Measurements from ENCODE around the gene ORM1. TPM values are rescaled to one million over a fixed set of nuclear protein-coding genes. Genes with fewer than 3 reads are reported as not detected.
"Not testable (repeated sequence)": the region's sequence is repeated elsewhere in the genome, so short reads cannot be mapped to it uniquely, and the experiment has no call there.

ORM1 gene
- total RNA-seq, 2 donors from 2014 or later: not detected

DNA sequence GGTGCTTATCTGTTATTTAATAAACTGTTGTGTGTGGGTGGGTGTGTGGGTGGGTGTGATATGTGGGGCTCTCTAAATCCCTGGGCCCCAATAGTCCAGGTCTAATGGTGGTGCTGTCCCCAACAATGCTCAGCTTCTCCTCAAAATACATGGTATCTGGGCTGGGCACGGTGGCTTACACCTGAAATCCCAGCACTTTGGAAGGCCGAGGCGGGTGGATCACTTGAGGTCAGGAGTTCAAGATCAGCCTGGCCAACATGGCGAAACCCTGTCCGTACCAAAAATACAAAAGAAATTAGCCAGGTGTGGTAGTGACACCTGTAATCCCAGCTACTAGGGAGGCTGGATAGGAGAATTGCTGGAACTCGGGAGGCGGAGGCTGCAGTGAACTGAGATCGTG lies 4.5 kb upstream of the ORM1 start:
- H3K27ac Mint-ChIP-seq: no peak overlapping the region
- H3K4me3 Mint-ChIP-seq: no peak overlapping the region
- H3K27me3 Mint-ChIP-seq: peaks cover 0 to 4% of the 10 kb centered on the region in 2 donors
- H3K36me3 Mint-ChIP-seq: no peaks in the 10 kb centered on the region
- ATAC-seq (no peak), DNase-seq (ENCODE audit: low spot score) (no peak)
- no peaks in the 10 kb centered on the region for H3K4me1 Mint-ChIP-seq (ENCODE audit: low read depth in 2 of 2)
- no peaks in the 10 kb centered on the region for H3K9me3 Mint-ChIP-seq

- ATAC-seq (no peak), DNase-seq (ENCODE audit: low spot score) (no peak)
- Mint-ChIP-seq H3K36me3 (no peaks in the 10 kb centered on the region), H3K4me3 (no peak overlapping the region), H3K27me3 (peaks cover 0 to 4% of the 10 kb centered on the region in 2 donors), H3K4me1 (ENCODE audit: low read depth in 2 of 2) (no peaks in the 10 kb centered on the region), H3K27ac (peak overlapping the region in 1 of 2 donors; percentile 70), H3K9me3 (no peaks in the 10 kb centered on the region)
These were observed 3.8 kb upstream of the ORM1 start for GRCh38 chr9:114319147-114319546.

DNA sequence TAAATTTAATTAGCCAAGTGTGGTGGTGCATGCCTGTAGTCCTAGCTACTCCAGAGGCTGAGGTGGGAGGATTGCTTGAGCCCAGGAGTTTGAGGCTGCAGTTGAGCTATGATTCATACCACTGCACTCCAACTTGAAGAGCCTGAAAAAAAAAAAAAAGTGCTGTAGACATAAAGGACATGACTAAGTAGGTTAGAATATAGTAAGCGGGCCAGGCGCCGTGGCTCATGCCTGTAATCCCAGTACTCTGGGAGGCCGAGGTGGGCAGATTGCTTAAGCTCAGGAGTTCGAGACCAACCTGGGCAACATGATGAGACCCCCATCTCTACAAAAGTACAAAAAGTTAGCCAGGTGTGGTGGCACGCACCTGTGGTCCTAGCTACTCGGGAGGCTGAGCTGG lies 2.2 kb upstream of the ORM1 start:
- H3K36me3 Mint-ChIP-seq; H3K9me3 Mint-ChIP-seq; H3K27me3 Mint-ChIP-seq; H3K4me1 Mint-ChIP-seq (ENCODE audit: low read depth in 2 of 2); H3K27ac Mint-ChIP-seq; ATAC-seq; H3K4me3 Mint-ChIP-seq; DNase-seq (ENCODE audit: low spot score): not testable (repeated sequence)

GRCh38 chr9:114321759-114322158 lies 1.1 kb upstream of the ORM1 start:
- no peaks in the 10 kb centered on the region for H3K9me3 Mint-ChIP-seq
- H3K27me3 Mint-ChIP-seq: peaks cover 0 to 4% of the 10 kb centered on the region in 2 donors
- no peaks in the 10 kb centered on the region for H3K4me1 Mint-ChIP-seq (ENCODE audit: low read depth in 2 of 2)
- H3K4me3 Mint-ChIP-seq: no peak overlapping the region
- H3K27ac Mint-ChIP-seq: no peak overlapping the region
- no peaks in the 10 kb centered on the region for H3K36me3 Mint-ChIP-seq
- no peak for DNase-seq (ENCODE audit: low spot score)
- ATAC-seq: peak in 1 of 2 donors; percentile 29

- not testable (repeated sequence) for H3K36me3 Mint-ChIP-seq; DNase-seq (ENCODE audit: low spot score); H3K27me3 Mint-ChIP-seq; H3K4me3 Mint-ChIP-seq; ATAC-seq; H3K9me3 Mint-ChIP-seq; H3K4me1 Mint-ChIP-seq (ENCODE audit: low read depth in 2 of 2); H3K27ac Mint-ChIP-seq
These were observed 609 bp upstream of the ORM1 start for GRCh38 chr9:114322160-114322818.

GRCh38 chr9:114323849-114324248 lies 951 bp downstream of the ORM1 start:
- not testable (repeated sequence) for ATAC-seq; H3K27me3 Mint-ChIP-seq; H3K4me3 Mint-ChIP-seq; H3K36me3 Mint-ChIP-seq; H3K27ac Mint-ChIP-seq; H3K4me1 Mint-ChIP-seq (ENCODE audit: low read depth in 2 of 2); H3K9me3 Mint-ChIP-seq; DNase-seq (ENCODE audit: low spot score)

DNA sequence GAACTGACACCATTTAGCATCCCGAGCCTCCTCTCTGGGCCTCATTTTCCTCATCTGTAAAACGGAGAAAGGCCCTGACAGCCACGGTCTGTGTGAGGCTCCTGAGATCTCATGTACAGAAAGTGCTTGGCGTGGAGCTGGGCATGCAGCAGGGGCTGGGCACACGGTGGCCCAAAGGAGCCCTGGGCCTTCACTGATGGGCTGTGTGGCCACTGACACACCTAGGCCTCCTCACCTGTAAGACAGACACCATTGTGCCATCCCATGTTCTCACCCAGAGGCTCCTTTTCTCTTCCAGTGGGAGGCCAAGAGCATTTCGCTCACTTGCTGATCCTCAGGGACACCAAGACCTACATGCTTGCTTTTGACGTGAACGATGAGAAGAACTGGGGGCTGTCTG lies 1.6 kb downstream of the ORM1 start:
- Mint-ChIP-seq H3K4me3 (no peak overlapping the region), H3K4me1 (ENCODE audit: low read depth in 2 of 2) (no peaks in the 10 kb centered on the region), H3K27me3 (no peaks in the 10 kb centered on the region), H3K36me3 (no peaks in the 10 kb centered on the region), H3K27ac (no peak overlapping the region), H3K9me3 (no peaks in the 10 kb centered on the region)
- DNase-seq (ENCODE audit: low spot score) (no peak), ATAC-seq (peak in 1 of 2 donors; percentile 3)

DNA sequence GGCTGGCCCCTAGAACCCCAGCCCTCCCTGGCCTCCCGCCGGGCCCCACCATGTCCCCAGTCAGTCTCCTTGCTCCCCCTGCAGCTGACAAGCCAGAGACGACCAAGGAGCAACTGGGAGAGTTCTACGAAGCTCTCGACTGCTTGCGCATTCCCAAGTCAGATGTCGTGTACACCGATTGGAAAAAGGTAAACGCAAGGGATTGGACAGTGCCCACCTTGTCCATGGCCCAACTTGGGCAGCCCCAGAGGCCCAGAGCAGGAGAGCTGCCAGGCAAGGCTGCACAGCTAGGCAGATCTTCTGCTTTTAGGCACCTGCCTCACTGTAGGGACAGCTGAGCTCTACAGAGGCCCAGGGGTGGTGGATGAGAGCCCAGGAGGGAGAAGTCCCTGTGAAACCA lies 2.1 kb downstream of the ORM1 start:
- not testable (repeated sequence) for ATAC-seq; H3K9me3 Mint-ChIP-seq; H3K4me3 Mint-ChIP-seq; H3K36me3 Mint-ChIP-seq; H3K27ac Mint-ChIP-seq; H3K4me1 Mint-ChIP-seq (ENCODE audit: low read depth in 2 of 2); H3K27me3 Mint-ChIP-seq; DNase-seq (ENCODE audit: low spot score)

DNA sequence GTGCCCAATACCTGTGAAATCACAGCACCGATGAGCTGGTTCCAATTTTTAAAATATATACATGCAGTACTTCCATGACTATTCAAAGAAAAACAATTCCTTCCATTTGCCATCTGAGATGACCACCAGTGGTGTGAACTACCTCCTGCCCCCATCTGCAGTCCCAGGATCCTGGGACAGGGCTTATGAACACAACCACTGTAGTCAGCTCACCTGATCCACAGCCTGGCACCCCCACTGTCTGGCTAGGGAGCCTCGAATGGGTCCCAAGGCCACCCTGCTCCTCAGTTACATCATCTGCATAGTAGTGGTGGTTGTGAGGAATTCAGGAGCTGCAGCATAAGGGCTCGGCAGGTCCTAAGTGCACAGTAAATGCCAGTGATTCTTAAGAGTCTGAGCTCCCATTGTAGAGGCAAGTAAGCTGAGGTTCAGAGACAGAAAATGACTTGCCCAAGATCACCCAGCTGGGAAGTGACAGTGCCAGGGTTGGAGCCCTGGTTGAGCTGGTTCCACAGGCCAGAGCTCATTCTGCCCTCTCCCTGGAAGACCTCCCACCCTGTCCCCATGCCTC lies 2.9 kb downstream of the ORM1 start:
- not testable (repeated sequence) for H3K4me3 Mint-ChIP-seq; ATAC-seq; H3K4me1 Mint-ChIP-seq (ENCODE audit: low read depth in 2 of 2); H3K27me3 Mint-ChIP-seq; H3K9me3 Mint-ChIP-seq; DNase-seq (ENCODE audit: low spot score); H3K36me3 Mint-ChIP-seq; H3K27ac Mint-ChIP-seq

GRCh38 chr9:114327749-114328148 lies 4.9 kb downstream of the ORM1 start:
- ATAC-seq (peak in 1 of 2 donors; percentile 1), DNase-seq (ENCODE audit: low spot score) (no peak)
- no peak overlapping the region for H3K4me3 Mint-ChIP-seq
- no peaks in the 10 kb centered on the region for H3K27me3 Mint-ChIP-seq
- peaks cover 6 to 11% of the 10 kb centered on the region in 2 donors for H3K4me1 Mint-ChIP-seq (ENCODE audit: low read depth in 2 of 2)
- no peak overlapping the region for H3K27ac Mint-ChIP-seq
- no peaks in the 10 kb centered on the region for H3K36me3 Mint-ChIP-seq
- H3K9me3 Mint-ChIP-seq: no peaks in the 10 kb centered on the region

DNA sequence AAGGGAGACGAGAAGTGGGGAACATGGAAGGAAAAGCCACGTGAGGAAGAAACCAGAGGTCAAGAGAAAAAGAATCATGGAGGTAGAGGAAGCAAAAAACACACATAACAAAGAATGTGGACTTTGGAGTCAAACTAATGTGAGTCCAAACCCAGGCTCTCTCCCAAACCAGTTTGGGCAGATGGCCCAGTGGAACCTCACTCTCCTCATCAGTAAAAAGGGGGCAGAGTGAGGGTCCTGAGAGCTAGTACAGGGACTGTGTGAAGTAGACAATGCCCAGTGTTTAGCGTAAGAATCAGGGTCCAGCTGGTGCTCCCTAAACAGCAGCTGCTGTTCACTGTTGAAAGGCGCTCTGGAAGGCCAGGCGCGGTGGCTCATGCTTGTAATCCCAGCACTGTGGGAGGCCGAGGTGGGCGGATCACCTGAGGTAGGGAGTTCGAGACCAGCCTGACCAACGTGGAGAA lies 5.5 kb downstream of the ORM1 start:
- not testable (repeated sequence) for H3K36me3 Mint-ChIP-seq; H3K27me3 Mint-ChIP-seq; H3K4me3 Mint-ChIP-seq; DNase-seq (ENCODE audit: low spot score); H3K9me3 Mint-ChIP-seq; ATAC-seq; H3K27ac Mint-ChIP-seq
- peaks cover 6 to 11% of the 10 kb centered on the region in 2 donors for H3K4me1 Mint-ChIP-seq (ENCODE audit: low read depth in 2 of 2)

DNA sequence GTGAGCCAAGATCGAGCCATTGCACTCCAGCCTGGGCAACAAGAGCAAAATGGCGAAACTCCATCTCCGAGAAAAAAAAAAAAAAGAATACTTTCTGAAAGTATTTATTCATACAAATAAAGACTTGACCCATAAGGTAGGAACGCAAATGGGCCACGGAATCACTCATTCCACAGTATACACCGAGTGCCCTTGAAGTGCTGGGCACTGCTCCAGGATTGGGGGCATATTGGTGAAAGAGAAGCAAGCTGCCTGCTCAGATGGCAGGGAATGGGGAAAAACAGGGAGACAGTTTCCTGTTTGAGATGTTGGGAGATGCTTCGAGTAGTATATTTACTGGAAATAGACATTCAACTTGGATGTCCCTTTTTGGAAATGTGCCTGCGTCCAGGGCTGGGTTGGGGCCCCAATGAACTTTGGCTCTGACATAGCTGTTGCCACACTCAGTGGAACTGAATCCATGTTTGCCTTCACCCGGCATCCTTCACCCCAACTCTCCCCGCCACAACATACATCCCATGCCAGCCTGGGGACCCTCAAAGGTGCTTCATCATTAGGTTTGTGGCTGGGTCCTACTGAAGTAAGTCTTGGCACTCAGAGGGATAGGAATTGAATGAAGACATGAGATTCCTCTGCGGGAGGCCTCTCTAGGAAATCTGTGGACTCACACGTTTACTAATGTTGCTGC lies 6.2 kb downstream of the ORM1 start:
- peaks cover 6 to 11% of the 10 kb centered on the region in 2 donors for H3K4me1 Mint-ChIP-seq (ENCODE audit: low read depth in 2 of 2)
- not testable (repeated sequence) for H3K36me3 Mint-ChIP-seq; ATAC-seq; H3K27ac Mint-ChIP-seq; H3K27me3 Mint-ChIP-seq; H3K4me3 Mint-ChIP-seq; DNase-seq (ENCODE audit: low spot score); H3K9me3 Mint-ChIP-seq

DNA sequence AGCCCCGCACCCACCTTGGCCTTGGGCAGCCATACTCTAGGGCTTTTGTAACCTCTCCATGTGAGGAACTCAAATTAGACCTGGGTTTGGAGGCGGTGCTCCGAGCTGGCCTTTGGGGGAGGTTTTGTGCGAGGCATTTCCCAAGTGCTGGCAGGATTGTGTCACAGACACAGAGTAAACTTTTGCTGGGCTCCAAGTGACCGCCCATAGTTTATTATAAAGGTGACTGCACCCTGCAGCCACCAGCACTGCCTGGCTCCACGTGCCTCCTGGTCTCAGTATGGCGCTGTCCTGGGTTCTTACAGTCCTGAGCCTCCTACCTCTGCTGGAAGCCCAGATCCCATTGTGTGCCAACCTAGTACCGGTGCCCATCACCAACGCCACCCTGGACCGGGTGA lies 6.7 kb downstream of the ORM1 start, which contains the start of gene ORM2:
ORM2 (plus strand) TSS at position 245 of the 398 bp plus-strand sequence; CDS start at position 281, 36 bp downstream.
- DNase-seq (ENCODE audit: low spot score); H3K27me3 Mint-ChIP-seq; H3K36me3 Mint-ChIP-seq; H3K9me3 Mint-ChIP-seq; H3K4me3 Mint-ChIP-seq: not testable (repeated sequence)
- Mint-ChIP-seq H3K27ac (peak within 1 kb of the TSS in 1 of 2 donors; percentile 72), H3K4me1 (ENCODE audit: low read depth in 2 of 2) (peaks cover 6 to 11% of the 10 kb centered on the region in 2 donors)
- ATAC-seq: peak in 1 of 2 donors; percentile 6

DNA sequence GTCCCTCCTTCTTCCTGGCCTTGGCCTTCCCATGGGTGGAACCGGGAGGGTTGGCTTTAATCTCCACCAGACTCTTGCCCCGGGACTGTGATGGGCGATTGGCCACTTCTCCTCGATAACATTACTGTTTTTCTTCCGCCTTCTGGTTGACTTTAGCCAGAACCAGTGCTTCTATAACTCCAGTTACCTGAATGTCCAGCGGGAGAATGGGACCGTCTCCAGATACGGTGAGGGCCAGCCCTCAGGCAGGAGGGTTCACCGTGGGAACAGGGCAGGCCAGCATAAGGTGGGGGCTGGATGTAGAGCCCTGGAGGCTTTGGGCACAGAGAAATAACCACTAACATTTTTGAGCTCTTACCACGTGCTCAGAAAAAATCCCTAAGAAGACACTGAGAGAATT lies 7.7 kb downstream of the ORM1 start:
- H3K4me1 Mint-ChIP-seq (ENCODE audit: low read depth in 2 of 2): peaks cover 12 to 15% of the 10 kb centered on the region in 2 donors
- no peak overlapping the region for H3K4me3 Mint-ChIP-seq
- H3K36me3 Mint-ChIP-seq: peaks cover 7% of the 10 kb centered on the region
- no peaks in the 10 kb centered on the region for H3K27me3 Mint-ChIP-seq
- peak overlapping the region in 1 of 2 donors; percentile 72 for H3K27ac Mint-ChIP-seq
- H3K9me3 Mint-ChIP-seq: no peaks in the 10 kb centered on the region
- DNase-seq (ENCODE audit: low spot score) (no peak), ATAC-seq (no peak)

Measured in natural killer cell treated with Interleukin-12 subunit alpha and Interleukin-12 subunit beta and Interleukin-15 and Interleukin-18, amount 100 ng/mL, for 72 hours (primary cell).